Measurements from ENCODE around the gene OSGIN1.

OSGIN1 gene

GRCh38 chr16:83967838-83968305 is 14.8 kb downstream of the OSGIN1 start, which contains the start of gene NECAB2:
NECAB2 (plus strand) TSS chr16:83968244; CDS start chr16:83968649, 405 bp downstream.
- Mint-ChIP-seq H3K36me3 (peaks cover 2% of the 10 kb centered on the region), H3K9me3 (ENCODE audit: low read depth) (no peaks in the 10 kb centered on the region), H3K27ac (no peak within 1 kb of the TSS), H3K27me3 (peaks cover 7% of the 10 kb centered on the region), H3K4me3 (peak within 1 kb of the TSS; percentile 77), H3K4me1 (ENCODE audit: low read depth) (peaks cover 4% of the 10 kb centered on the region)

- Mint-ChIP-seq H3K27me3 (peaks cover 7% of the 10 kb centered on the region), H3K36me3 (peaks cover 2% of the 10 kb centered on the region), H3K4me3 (no peak overlapping the region), H3K9me3 (ENCODE audit: low read depth) (no peaks in the 10 kb centered on the region), H3K4me1 (ENCODE audit: low read depth) (peaks cover 4% of the 10 kb centered on the region), H3K27ac (no peak overlapping the region)
Observed at GRCh38 chr16:83968306-83968851, 15.3 kb downstream of the OSGIN1 start.

GRCh38 chr16:83968891-83969649 is 16.0 kb downstream of the OSGIN1 start:
- H3K4me3 Mint-ChIP-seq, result peak overlapping the region; percentile 46
- H3K27ac Mint-ChIP-seq, result no peak overlapping the region
- peaks cover 4% of the 10 kb centered on the region for H3K4me1 Mint-ChIP-seq (ENCODE audit: low read depth)
- no peaks in the 10 kb centered on the region for H3K9me3 Mint-ChIP-seq (ENCODE audit: low read depth)
- peaks cover 2% of the 10 kb centered on the region for H3K36me3 Mint-ChIP-seq
- peaks cover 7% of the 10 kb centered on the region for H3K27me3 Mint-ChIP-seq

GRCh38 chr16:83969771-83970429 is 16.9 kb downstream of the OSGIN1 start:
- H3K4me3 Mint-ChIP-seq, result peak overlapping the region; percentile 46
- H3K27ac Mint-ChIP-seq, result no peak overlapping the region

GRCh38 chr16:83970430-83970815 is 17.4 kb downstream of the OSGIN1 start:
- Mint-ChIP-seq H3K4me1 (ENCODE audit: low read depth) (peaks cover 4% of the 10 kb centered on the region), H3K36me3 (peaks cover 2% of the 10 kb centered on the region), H3K4me3 (no peak overlapping the region), H3K27me3 (peaks cover 7% of the 10 kb centered on the region), H3K27ac (no peak overlapping the region), H3K9me3 (ENCODE audit: low read depth) (no peaks in the 10 kb centered on the region)

More at GRCh38 chr16:83969771-83970429, 16.9 kb downstream of the OSGIN1 start:
- peaks cover 4% of the 10 kb centered on the region for H3K4me1 Mint-ChIP-seq (ENCODE audit: low read depth)
- no peaks in the 10 kb centered on the region for H3K9me3 Mint-ChIP-seq (ENCODE audit: low read depth)
- H3K27me3 Mint-ChIP-seq, result peaks cover 7% of the 10 kb centered on the region
- peaks cover 2% of the 10 kb centered on the region for H3K36me3 Mint-ChIP-seq

- Mint-ChIP-seq H3K27ac (no peak overlapping the region), H3K36me3 (peaks cover 2% of the 10 kb centered on the region), H3K4me1 (ENCODE audit: low read depth) (peaks cover 4% of the 10 kb centered on the region), H3K4me3 (no peak overlapping the region), H3K9me3 (ENCODE audit: low read depth) (no peaks in the 10 kb centered on the region), H3K27me3 (peaks cover 7% of the 10 kb centered on the region)
Observed at GRCh38 chr16:83971165-83972130, 18.4 kb downstream of the OSGIN1 start.

- H3K4me1 Mint-ChIP-seq (ENCODE audit: low read depth), result peaks cover 4% of the 10 kb centered on the region
- H3K27ac Mint-ChIP-seq, result no peak overlapping the region
- no peak overlapping the region for H3K4me3 Mint-ChIP-seq
- no peaks in the 10 kb centered on the region for H3K36me3 Mint-ChIP-seq
- no peaks in the 10 kb centered on the region for H3K9me3 Mint-ChIP-seq (ENCODE audit: low read depth)
- H3K27me3 Mint-ChIP-seq, result peaks cover 7% of the 10 kb centered on the region
Observed at GRCh38 chr16:83972256-83973008, 19.4 kb downstream of the OSGIN1 start.

- H3K27ac Mint-ChIP-seq, result no peak overlapping the region
- H3K27me3 Mint-ChIP-seq, result peaks cover 4% of the 10 kb centered on the region
- no peaks in the 10 kb centered on the region for H3K9me3 Mint-ChIP-seq (ENCODE audit: low read depth)
- no peak overlapping the region for H3K4me3 Mint-ChIP-seq
- H3K36me3 Mint-ChIP-seq, result no peaks in the 10 kb centered on the region
- peaks cover 3% of the 10 kb centered on the region for H3K4me1 Mint-ChIP-seq (ENCODE audit: low read depth)
Observed at GRCh38 chr16:83973077-83973476, 20.0 kb downstream of the OSGIN1 start.

- Mint-ChIP-seq H3K4me1 (ENCODE audit: low read depth) (peaks cover 3% of the 10 kb centered on the region), H3K9me3 (ENCODE audit: low read depth) (no peaks in the 10 kb centered on the region), H3K27ac (no peak overlapping the region), H3K36me3 (no peaks in the 10 kb centered on the region), H3K27me3 (peaks cover 4% of the 10 kb centered on the region), H3K4me3 (no peak overlapping the region)
Observed at GRCh38 chr16:83973581-83974385, 20.7 kb downstream of the OSGIN1 start.

GRCh38 chr16:83974475-83974874 is 21.4 kb downstream of the OSGIN1 start:
- H3K36me3 Mint-ChIP-seq, result no peaks in the 10 kb centered on the region
- no peaks in the 10 kb centered on the region for H3K4me1 Mint-ChIP-seq (ENCODE audit: low read depth)
- H3K4me3 Mint-ChIP-seq, result no peak overlapping the region
- no peaks in the 10 kb centered on the region for H3K9me3 Mint-ChIP-seq (ENCODE audit: low read depth)
- H3K27me3 Mint-ChIP-seq, result peaks cover 3% of the 10 kb centered on the region
- no peak overlapping the region for H3K27ac Mint-ChIP-seq

- no peak overlapping the region for H3K4me3 Mint-ChIP-seq
- no peaks in the 10 kb centered on the region for H3K4me1 Mint-ChIP-seq (ENCODE audit: low read depth)
- H3K27ac Mint-ChIP-seq, result no peak overlapping the region
- H3K9me3 Mint-ChIP-seq (ENCODE audit: low read depth), result no peaks in the 10 kb centered on the region
- no peaks in the 10 kb centered on the region for H3K36me3 Mint-ChIP-seq
- no peaks in the 10 kb centered on the region for H3K27me3 Mint-ChIP-seq
Observed at GRCh38 chr16:83975590-83976260, 22.7 kb downstream of the OSGIN1 start.

- H3K9me3 Mint-ChIP-seq (ENCODE audit: low read depth), result no peaks in the 10 kb centered on the region
- H3K4me3 Mint-ChIP-seq, result no peak overlapping the region
Observed at GRCh38 chr16:83977056-83977815, 24.2 kb downstream of the OSGIN1 start.

More at GRCh38 chr16:83977056-83977815, 24.2 kb downstream of the OSGIN1 start:
- Mint-ChIP-seq H3K27ac (no peak overlapping the region), H3K36me3 (no peaks in the 10 kb centered on the region), H3K4me1 (ENCODE audit: low read depth) (no peaks in the 10 kb centered on the region), H3K27me3 (no peaks in the 10 kb centered on the region)
